PC-9 (cell line): ENCODE results near the gene KCNA2. TPM values are rescaled to one million over a fixed set of nuclear protein-coding genes. Genes with fewer than 3 reads are reported as not detected.

Experiments
- BruUV-seq: library from RNA; stranded (reverse); fragments of 400-500 nt; replicated peaks from 2 replicates; lab custom pipeline; 2021; lab: Mats Ljungman, UMichigan
- CTCF ChIA-PET: fragments of 300-600 bp; sonication (Branson Sonifier 250); formaldehyde crosslinking; loops from one replicate; lab custom pipeline; 2022; ENCODE audit warnings: antibody characterized with exemption; lab: Charles Lee
- POLR2A ChIA-PET: fragments of 300-600 bp; sonication (Branson Sonifier 250); formaldehyde crosslinking; loops from one replicate; lab custom pipeline; 2022; ENCODE audit warnings: antibody characterized with exemption; ENCODE audit not compliant: unreplicated experiment; lab: Charles Lee
- DNase-seq, 2 experiments: peaks; one replicate each; pipeline versions ENCODE4 v3.0.0 to v3.0.0-alpha.2; 2015 to 2022; ENCODE audit warnings: mixed read lengths in 1 of 2
- H2AFZ ChIP-seq: fragments of 200-600 bp; sonication (generic); 2 replicates; pipeline ENCODE4 v1.8.1; 2017; ENCODE audit warnings: antibody characterized with exemption
- H3F3A ChIP-seq: fragments of 200-600 bp; sonication (generic); 2 replicates; pipeline ENCODE4 v1.8.1; 2017; ENCODE audit warnings: antibody characterized with exemption, mild to moderate bottlenecking, low read depth; ENCODE audit not compliant: insufficient read depth
- H3K27ac ChIP-seq: fragments of 200-600 bp; sonication (generic); 2 replicates; pipeline ENCODE4 v1.6.1; 2016; ENCODE audit warnings: mixed run types
- H3K27me3 ChIP-seq: fragments of 200-600 bp; sonication (generic); 2 replicates; pipeline ENCODE4 v1.6.1; 2016; ENCODE audit warnings: low read depth, mixed run types; ENCODE audit not compliant: insufficient read depth
- H3K36me3 ChIP-seq: fragments of 200-600 bp; sonication (generic); 2 replicates; pipeline ENCODE4 v1.6.1; 2016; ENCODE audit warnings: low read depth, mixed run types
- H3K4me1 ChIP-seq: fragments of 200-600 bp; sonication (generic); replicated peaks from 2 replicates; pipeline ENCODE4 v1.6.1; 2016; ENCODE audit warnings: mixed run types; ENCODE audit not compliant: insufficient read depth
- H3K4me2 ChIP-seq: fragments of 200-600 bp; sonication (generic); 2 replicates; pipeline ENCODE4 v1.6.1; 2017; ENCODE audit warnings: mixed run types
- H3K4me3 ChIP-seq: fragments of 200-600 bp; sonication (generic); 2 replicates; pipeline ENCODE4 v1.6.1; 2016; ENCODE audit warnings: mixed run types
- H3K79me2 ChIP-seq: fragments of 200-600 bp; sonication (generic); 2 replicates; pipeline ENCODE4 v1.6.1; 2017; ENCODE audit warnings: low read depth, mixed run types
- H3K9me2 ChIP-seq: fragments of 200-600 bp; sonication (generic); 2 replicates; pipeline ENCODE4 v1.8.1; 2017; ENCODE audit warnings: mild to moderate bottlenecking; ENCODE audit not compliant: insufficient read depth
- H3K9me3 ChIP-seq: fragments of 200-600 bp; sonication (generic); 2 replicates; pipeline ENCODE4 v1.8.1; 2016; ENCODE audit warnings: low read depth; ENCODE audit not compliant: insufficient read depth
- H4K20me1 ChIP-seq: fragments of 200-600 bp; sonication (generic); 2 replicates; pipeline ENCODE4 v1.8.1; 2017; ENCODE audit not compliant: insufficient read depth
- EZH2 ChIP-seq: fragments of 200-600 bp; sonication (generic); IDR thresholded peaks from 2 replicates; pipeline ENCODE4 v1.8.0; 2017; ENCODE audit warnings: antibody characterized with exemption, low read depth
- intact Hi-C: fragments of 100-400 bp; cut with micrococcal nuclease; formaldehyde crosslinking; loops from one replicate; pipeline ENCODE4 v1.10.0; 2022; ENCODE audit not compliant: unreplicated experiment
- total RNA-seq: library from RNA; stranded (reverse); gene quantifications from 2 replicates; pipeline ENCODE4 v1.2.3, GENCODE V29; 2021
- TF ChIP-seq, protein P1 (sequence below): fragments of 200-600 bp; sonication (generic); conservative IDR thresholded peaks from 2 replicates; pipeline ENCODE4 v1.6.1; 2017; ENCODE audit warnings: mixed run types, antibody characterized with exemption, mild to moderate bottlenecking, moderate library complexity

KCNA2 gene
- total RNA-seq, 1 experiment from 2014 or later, result not detected

- ChIA-PET POLR2A (no interaction called here), CTCF (no interaction called here)
- intact Hi-C loops, result no loop called here
- no peak overlapping the region for H3K4me3 ChIP-seq
- H3K4me1 ChIP-seq, result no peaks in the 10 kb centered on the region
- no peaks in the 10 kb centered on the region for H3F3A ChIP-seq
- H3K27me3 ChIP-seq, result peaks cover 66% of the 10 kb centered on the region
- H3K4me2 ChIP-seq, result no peak overlapping the region
- H2AFZ ChIP-seq, result no peak overlapping the region
- H3K9me2 ChIP-seq, result no peaks in the 10 kb centered on the region
- no peaks in the 10 kb centered on the region for H3K79me2 ChIP-seq
- H4K20me1 ChIP-seq, result no peaks in the 10 kb centered on the region
- no peaks in the 10 kb centered on the region for H3K9me3 ChIP-seq
- no peaks in the 10 kb centered on the region for H3K36me3 ChIP-seq
- H3K27ac ChIP-seq, result no peak overlapping the region
- TF ChIP-seq EZH2, result no peak
- TF ChIP-seq, protein P1, sequence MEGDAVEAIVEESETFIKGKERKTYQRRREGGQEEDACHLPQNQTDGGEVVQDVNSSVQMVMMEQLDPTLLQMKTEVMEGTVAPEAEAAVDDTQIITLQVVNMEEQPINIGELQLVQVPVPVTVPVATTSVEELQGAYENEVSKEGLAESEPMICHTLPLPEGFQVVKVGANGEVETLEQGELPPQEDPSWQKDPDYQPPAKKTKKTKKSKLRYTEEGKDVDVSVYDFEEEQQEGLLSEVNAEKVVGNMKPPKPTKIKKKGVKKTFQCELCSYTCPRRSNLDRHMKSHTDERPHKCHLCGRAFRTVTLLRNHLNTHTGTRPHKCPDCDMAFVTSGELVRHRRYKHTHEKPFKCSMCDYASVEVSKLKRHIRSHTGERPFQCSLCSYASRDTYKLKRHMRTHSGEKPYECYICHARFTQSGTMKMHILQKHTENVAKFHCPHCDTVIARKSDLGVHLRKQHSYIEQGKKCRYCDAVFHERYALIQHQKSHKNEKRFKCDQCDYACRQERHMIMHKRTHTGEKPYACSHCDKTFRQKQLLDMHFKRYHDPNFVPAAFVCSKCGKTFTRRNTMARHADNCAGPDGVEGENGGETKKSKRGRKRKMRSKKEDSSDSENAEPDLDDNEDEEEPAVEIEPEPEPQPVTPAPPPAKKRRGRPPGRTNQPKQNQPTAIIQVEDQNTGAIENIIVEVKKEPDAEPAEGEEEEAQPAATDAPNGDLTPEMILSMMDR, result no peak
- DNase-seq, result no peak
- BruUV-seq, result no TSS peak
Observed at GRCh38 chr1:110597966-110598365, 8.2 kb downstream of the KCNA2 start.

GRCh38 chr1:110596312-110596711 lies 9.8 kb downstream of the KCNA2 start:
- Histone ChIP-seq H3K4me2 (no peak overlapping the region), H3K27ac (no peak overlapping the region), H3K4me3 (no peak overlapping the region), H3K79me2 (no peaks in the 10 kb centered on the region), H4K20me1 (no peaks in the 10 kb centered on the region), H3K4me1 (no peaks in the 10 kb centered on the region), H3K27me3 (peaks cover 61% of the 10 kb centered on the region), H3K36me3 (no peaks in the 10 kb centered on the region), H2AFZ (no peak overlapping the region), H3K9me3 (no peaks in the 10 kb centered on the region), H3K9me2 (no peaks in the 10 kb centered on the region), H3F3A (no peaks in the 10 kb centered on the region)
- TF ChIP-seq, protein P1, result no peak
- TF ChIP-seq EZH2, result no peak
- ChIA-PET CTCF (no interaction called here), POLR2A (no interaction called here)
- intact Hi-C loops, result no loop called here
- DNase-seq, result no peak
- BruUV-seq, result no TSS peak

DNA sequence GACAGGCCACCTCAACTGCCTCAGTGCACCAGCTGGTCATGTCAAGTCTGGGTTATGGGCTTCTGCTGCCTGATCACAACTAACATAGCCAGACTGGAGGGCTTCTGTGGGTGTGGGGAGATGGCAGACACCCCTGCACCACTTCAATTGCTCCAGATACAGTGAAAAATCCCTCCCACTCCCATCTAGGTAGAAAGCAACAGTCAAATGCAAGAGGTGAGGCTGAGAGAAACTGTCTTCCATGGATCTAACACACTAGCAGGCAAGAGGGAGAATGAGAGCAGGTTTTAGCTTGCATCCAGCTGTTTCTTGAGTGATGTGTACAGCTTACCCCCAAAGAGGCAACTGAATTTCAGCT lies 10.8 kb downstream of the KCNA2 start:
- Histone ChIP-seq H3K9me2 (no peaks in the 10 kb centered on the region), H3K79me2 (no peaks in the 10 kb centered on the region), H3K36me3 (no peaks in the 10 kb centered on the region), H3K27ac (no peak overlapping the region), H3K27me3 (peaks cover 59% of the 10 kb centered on the region), H4K20me1 (no peaks in the 10 kb centered on the region), H3F3A (no peaks in the 10 kb centered on the region), H2AFZ (no peak overlapping the region), H3K4me1 (no peaks in the 10 kb centered on the region), H3K4me3 (no peak overlapping the region), H3K4me2 (no peak overlapping the region), H3K9me3 (no peaks in the 10 kb centered on the region)
- no TSS peak for BruUV-seq
- TF ChIP-seq EZH2, result no peak
- TF ChIP-seq, protein P1, result no peak
- ChIA-PET POLR2A (no interaction called here), CTCF (no interaction called here)
- no peak for DNase-seq
- intact Hi-C loops, result no loop called here
